Medulla oblongata (tissue), 1 donor: ENCODE results near the gene PITPNM1.
A peak's percentile ranks its signal among the peaks of the same experiment; 100 is the strongest.
"Not testable (repeated sequence)": the region's sequence is repeated elsewhere in the genome, so short reads cannot be mapped to it uniquely, and the experiment has no call there.

Source experiments
- DNase-seq: peaks from one replicate; pipeline ENCODE4 v3.0.0-alpha.2; 2015; ENCODE audit errors: extremely low spot score

PITPNM1 gene

DNA sequence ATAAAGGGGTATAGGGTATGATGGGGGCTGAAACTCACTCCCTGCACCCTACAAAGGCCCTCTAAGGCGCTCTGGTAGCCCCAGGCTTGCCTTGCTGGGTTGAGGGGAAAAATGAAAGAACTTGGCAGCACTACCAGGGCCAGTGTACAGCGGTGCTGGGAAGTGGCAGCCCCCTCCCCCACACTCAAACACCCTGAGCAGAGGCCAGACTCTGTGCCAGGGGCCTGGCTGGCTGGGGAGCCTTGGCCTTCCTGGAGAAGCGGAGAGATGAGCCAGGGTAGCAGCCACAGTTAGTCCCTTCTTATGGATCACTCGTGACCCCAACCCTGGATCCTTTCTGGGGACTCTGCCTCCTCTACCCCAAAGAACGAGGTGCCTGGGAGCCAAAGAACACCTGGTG is 38.8 kb downstream of the PITPNM1 start:
- peak; percentile 37 for DNase-seq

- not testable (repeated sequence) for DNase-seq
These were observed 39.6 kb downstream of the PITPNM1 start for GRCh38 chr11:67465530-67465929.

DNA sequence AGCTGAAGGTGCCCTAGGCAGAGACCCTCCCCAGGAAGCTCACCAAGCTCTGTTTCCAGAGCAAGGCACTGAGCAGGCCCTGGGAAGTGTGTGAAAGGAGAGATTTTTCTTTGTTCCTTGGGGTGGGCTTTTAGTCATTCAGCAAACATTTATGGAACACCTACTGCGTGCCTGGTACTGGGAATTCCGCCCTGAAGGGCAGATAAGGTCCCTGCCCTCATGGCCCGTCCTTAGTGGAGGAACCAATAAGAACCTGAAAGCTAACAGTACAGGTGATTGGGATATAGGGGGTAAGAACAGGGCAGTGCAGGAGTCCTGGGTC is 40.0 kb downstream of the PITPNM1 start:
- DNase-seq, result no peak

DNA sequence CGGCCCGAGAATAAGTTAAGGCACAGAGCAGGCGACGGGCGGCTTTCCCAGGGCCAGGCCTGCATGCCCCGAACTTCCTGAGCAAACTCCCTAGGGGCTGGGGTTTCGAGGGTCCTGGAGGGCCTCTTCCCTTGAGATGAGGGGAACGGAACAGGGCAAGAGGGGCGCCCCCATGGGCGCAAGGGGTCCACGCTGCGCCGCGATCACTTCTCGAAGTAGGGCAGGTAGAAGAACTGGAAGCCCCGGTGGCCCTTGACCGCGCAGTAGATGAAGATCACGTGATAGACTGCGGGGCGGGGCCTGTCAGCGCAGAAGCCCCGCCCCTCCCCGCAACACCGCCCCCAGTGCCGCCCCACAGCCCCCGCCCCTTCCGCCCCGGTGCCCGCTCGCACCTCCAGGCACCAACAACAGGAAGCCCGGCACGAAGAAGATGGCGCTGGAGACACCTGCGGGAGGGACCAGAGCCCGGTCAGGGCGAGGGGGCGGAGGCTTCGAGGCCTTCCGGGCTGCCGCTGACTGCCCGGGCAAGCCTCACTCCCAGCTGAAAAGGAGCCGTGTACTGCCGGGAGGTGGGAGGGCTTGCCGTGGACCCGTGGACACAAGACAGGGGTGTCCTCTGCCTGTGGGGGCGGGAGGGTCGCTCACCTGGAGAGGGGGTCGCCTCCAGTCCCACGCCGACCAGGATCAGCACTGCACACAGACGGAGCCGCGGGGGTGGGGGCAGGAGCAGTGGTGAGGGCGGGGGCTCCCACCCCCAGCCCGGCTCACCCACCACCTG is 40.6 kb downstream of the PITPNM1 start:
- DNase-seq, result peak; percentile 72

- peak; percentile 52 for DNase-seq
These were observed 41.3 kb downstream of the PITPNM1 start for GRCh38 chr11:67463680-67464410.

- DNase-seq, result no peak
These were observed 42.0 kb downstream of the PITPNM1 start for GRCh38 chr11:67463186-67463585.

DNA sequence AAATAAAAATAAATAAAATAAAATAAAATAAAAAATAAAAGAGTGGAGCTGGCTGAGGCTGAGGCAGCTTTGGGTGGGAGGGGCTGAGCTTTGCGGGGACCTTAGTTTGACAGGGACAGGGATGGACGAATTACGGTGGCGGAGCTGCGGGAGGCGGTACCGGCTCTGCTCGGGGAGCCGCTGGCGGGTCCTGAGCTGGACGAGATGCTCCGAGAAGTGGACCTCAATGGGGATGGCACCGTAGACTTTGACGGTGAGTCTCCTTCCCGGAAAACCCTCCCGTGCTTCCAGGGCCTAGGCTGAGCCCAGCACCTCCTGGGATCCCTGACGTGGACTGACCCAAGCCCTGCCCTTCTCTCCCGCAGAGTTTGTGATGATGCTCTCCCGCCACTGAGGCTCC is 46.9 kb downstream of the PITPNM1 start:
- DNase-seq, result no peak

- no peak for DNase-seq
These were observed 47.7 kb downstream of the PITPNM1 start for GRCh38 chr11:67457453-67457852.

DNA sequence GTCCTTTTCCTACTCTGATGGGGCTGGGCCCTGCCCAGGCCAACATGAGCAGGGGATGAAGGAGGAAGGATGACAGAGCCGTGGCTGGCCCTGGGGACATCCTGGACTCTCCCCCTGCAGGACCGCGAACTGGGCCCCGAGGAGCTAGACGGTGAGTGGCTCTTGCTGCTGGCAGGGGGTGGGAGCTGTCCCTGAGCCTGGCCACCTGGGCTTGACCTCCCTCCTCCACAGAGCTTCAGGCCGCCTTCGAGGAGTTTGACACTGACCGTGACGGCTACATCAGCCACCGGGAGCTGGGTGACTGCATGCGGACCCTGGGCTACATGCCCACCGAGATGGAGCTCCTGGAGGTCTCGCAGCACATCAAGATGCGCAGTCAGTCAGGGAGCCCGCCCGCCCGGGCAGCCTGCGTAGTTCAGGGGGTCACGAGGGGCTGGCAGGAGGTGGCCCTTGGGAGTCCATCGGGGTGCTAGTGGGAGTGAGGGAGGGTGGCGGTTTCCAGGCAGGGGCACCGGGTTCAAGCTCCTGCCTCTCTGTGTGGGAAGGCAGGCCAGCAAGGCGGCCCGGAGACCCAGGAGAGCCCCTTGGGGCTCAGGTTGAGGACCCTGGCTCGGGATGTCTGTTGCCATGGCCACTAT is 49.0 kb downstream of the PITPNM1 start:
- no peak for DNase-seq

DNA sequence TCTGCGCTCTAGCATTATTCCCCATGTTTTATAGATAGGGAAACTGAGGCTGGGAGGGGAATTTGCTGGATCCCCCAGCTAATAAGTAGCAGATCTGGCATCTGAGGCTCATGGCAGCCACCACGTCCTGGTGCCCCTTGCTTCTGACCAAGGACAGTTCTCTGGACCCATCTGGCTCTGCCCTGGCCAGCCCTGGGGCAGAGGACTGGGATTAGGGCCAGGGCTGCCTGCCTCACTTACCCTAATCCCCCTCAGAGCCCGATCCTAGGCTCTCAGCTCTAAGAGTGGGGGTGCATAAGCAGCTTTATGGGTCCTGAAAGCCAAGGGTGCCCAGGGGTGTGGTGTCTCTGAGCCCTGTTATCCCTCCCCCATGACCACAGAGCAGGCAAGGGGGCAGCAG is 50.1 kb downstream of the PITPNM1 start, which contains the start of gene CABP4:
CABP4 (plus strand) TSS at position 301 of the 400 bp plus-strand sequence; CDS start at position 371, 70 bp downstream.
- DNase-seq, result no peak

DNA sequence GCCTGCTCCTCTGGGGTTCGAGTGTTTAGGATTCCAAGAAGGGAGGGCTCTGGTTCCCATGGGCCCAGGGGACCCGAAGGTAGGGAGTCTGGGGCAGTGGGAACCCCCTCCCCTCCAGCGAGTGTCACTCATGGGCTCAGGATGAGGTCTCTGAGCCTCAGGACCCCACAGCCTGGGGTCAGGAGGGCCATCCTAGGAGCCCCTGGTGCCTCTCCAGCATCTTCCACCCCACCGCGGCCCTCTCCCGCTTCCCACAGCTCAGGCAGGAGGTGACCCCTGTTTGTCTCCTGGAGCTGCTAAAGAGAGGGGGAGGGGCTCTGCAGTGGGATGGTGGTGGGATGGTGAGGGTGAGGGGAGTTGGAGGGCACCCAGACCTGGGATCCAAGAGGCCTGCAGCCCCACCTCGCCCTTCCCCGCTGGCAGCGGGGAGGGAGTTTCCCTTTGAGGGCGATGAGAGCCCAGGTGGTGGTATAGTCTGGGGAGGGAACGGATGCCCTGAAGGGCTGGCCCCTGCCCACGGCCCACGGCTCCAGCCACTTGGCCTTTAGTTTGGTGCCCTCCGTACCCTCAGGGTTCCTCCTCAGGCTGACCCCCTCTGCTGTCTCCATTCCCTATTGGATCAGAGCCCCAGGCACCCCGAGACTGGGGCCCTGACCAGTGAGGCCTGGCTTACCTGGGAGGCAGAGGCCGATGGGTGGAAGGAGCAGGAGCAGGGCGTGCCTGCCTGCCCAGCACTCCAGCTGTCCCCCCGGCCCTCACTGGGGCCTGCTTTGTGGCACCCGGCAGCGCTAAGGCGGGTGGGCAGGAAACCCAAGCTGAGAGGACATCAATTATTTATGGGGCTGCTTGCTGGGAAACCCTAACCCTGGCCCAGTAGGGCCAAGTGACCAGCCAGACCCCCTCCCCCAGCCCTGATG is 51.1 kb downstream of the PITPNM1 start:
- no peak for DNase-seq

- DNase-seq, result no peak
These were observed 52.8 kb downstream of the PITPNM1 start, which contains the start of gene GPR152 for GRCh38 chr11:67452141-67452952. TSS of gene GPR152 (minus strand) at chr11:67452729. CDS start at chr11:67452724, 5 bp downstream.

DNA sequence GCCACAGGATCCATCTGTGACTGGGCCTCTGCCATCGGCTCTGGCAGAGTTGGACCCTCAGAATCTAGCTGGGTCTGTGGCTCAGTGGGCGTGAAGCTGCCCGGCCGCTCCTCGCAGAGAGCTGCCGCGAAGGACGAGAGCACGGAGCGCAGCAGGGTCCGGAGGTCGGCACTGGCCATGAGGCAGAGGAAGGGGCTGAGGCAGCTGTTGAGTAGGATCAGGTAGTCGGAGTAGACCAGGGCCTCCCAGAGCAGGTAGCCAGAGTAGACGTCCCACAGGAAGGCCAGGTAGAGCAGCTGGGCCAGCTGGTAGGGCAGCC is 53.5 kb downstream of the PITPNM1 start:
- no peak for DNase-seq

DNA sequence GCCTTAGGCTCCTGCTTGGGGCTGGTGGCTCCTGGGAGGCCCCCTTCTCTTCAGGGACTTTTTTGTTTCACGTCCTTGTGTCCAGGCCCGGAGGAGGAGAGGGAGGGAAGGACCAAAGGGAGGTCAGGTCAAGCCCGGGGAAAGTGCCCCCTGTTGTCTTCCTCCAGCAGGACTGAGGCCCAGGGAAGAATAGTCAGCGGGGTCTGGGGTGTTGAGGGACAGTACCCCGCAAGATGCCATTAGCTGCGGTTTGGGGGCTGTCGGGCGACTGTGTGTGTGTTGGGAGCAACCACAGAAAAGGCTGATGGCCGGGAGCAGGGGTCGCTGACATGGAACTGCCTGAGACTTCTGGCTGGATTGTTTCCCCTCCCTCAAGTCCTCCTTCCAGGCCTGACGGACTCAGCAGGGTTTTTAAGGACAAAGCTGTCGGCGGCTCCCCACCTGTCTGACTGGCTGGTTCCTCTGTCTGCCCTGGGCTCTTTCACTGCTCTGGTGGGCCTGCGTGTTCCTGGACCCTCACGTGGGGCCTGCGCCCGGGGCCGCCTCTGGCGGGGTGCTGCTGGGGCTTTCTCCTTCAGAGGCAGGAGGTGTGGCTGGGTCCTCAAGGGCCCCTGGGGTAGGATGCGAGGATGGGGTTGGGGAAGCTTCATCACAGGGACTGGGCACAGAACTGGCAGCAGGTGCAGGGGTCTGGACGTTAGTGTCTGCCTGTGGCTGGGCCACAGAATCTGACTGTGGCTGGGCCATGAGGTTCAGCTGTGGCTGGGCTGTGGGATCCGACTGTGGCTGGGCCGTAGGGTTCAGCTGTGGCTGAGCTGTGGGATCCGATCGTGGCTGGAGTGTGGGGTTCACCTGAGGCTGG is 54.1 kb downstream of the PITPNM1 start:
- DNase-seq, result no peak

GRCh38 chr11:67449116-67449844 is 55.9 kb downstream of the PITPNM1 start:
- peak; percentile 58 for DNase-seq

GRCh38 chr11:67448220-67448609 is 56.9 kb downstream of the PITPNM1 start:
- no peak for DNase-seq

DNA sequence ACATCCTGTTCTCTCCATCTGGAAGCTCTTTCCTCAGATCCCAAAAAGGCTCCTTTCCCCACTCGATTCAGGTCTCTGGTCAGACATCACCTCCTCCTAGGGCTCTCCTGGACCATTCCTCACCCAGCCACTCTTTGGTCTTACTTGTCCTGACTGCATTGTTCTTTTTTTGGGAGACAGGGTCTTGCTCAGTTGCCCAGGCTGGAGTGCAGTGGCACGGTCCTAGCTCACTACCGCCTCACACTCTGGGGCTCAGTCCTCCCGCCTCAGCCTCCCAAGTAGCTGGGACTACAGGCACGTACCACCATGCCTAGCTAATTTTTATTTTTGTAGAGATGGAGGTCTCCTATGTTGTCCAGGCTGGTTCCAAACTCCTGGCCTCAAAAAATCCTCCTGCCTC is 59.6 kb downstream of the PITPNM1 start:
- DNase-seq, result no peak

DNA sequence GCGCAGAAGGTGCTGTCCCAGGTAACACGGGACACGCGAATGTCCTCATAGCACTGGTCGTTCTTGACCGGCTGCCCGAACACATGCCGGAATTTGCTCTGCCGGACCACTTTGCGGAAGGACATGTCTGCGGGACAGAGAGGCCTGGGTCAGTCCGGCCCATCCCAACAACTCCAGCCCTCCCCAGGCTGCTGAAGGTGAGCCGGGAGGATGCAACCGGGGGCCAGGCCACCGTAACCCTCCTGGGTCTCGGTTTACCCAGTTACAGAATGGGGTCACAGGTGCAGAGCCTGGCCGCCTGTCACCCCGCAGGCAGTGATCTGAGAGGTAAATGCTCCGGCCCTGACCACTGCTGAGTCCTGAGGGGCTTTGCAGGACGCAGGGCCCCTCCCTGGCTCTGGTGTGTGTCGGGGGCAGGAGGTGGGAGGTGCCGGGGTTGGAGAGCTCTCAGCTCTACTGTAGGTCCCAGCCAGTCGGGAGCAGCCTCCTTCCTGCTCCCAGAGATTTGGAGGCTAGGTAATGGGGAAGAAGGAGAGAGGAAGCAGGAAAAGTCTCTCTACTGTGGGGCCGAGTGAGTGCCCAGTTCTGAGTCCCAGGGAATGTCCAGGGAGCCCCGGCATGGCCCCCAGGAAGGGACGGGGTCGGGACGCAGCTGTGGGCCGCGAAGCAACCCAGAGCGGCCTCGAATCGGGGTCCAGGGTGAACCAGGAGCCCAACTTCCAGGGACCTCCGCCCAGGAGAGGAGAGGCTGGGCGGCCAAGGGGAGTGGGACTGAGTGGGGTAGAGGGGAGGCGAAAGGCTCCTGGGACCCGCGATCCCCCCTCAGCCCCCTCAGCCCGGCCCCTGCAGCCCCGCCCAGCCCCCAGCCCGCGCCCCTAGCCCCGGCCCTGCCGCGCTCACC is 62.4 kb downstream of the PITPNM1 start:
- no peak for DNase-seq
